ENCODE measurements around the gene BLTP3A.

Gene BLTP3A

GRCh38 chr6:34836451-34836850 lies 44.6 kb downstream of the BLTP3A start:
- DNase-seq: no peak

- no peak for DNase-seq
These were observed 45.6 kb downstream of the BLTP3A start for GRCh38 chr6:34837528-34837927.

GRCh38 chr6:34839666-34840352 lies 47.9 kb downstream of the BLTP3A start:
- no peak for DNase-seq
